GM23248 (cell line): ENCODE measurements around the gene CCDC134. TPM values are rescaled to one million over a fixed set of nuclear protein-coding genes. Genes with fewer than 3 reads are reported as not detected.
A peak's percentile ranks its signal among the peaks of the same experiment; 100 is the strongest.

Source experiments
- DNase-seq: peaks from one replicate; pipeline ENCODE4 v3.0.0-alpha.2; 2015
- H2AFZ ChIP-seq: fragments of 200-600 bp; sonication (generic); 2 replicates; pipeline ENCODE4 v1.6.1; 2016; ENCODE audit warnings: antibody characterized with exemption
- H3F3A ChIP-seq: fragments of 200-600 bp; sonication (generic); 2 replicates; pipeline ENCODE4 v1.6.1; 2016; ENCODE audit warnings: mild to moderate bottlenecking, antibody characterized with exemption, mixed run types; ENCODE audit not compliant: insufficient read depth
- H3K27ac ChIP-seq: fragments of 200-600 bp; sonication (generic); 2 replicates; pipeline ENCODE4 v1.5.1; 2016; ENCODE audit warnings: mild to moderate bottlenecking
- H3K27me3 ChIP-seq: fragments of 200-600 bp; sonication (generic); replicated peaks from 2 replicates; pipeline ENCODE4 v1.6.1; 2016; ENCODE audit warnings: mild to moderate bottlenecking; ENCODE audit not compliant: insufficient read depth
- H3K36me3 ChIP-seq: fragments of 200-600 bp; sonication (generic); 2 replicates; pipeline ENCODE4 v1.6.1; 2016; ENCODE audit warnings: low read depth, mild to moderate bottlenecking
- H3K4me1 ChIP-seq: fragments of 200-600 bp; sonication (generic); 2 replicates; pipeline ENCODE4 v1.6.1; 2016; ENCODE audit warnings: mild to moderate bottlenecking; ENCODE audit not compliant: insufficient read depth
- H3K4me2 ChIP-seq: fragments of 200-600 bp; sonication (generic); one replicate; pipeline ENCODE4 v1.6.1; 2016; ENCODE audit warnings: mild to moderate bottlenecking; ENCODE audit not compliant: unreplicated experiment
- H3K4me3 ChIP-seq: fragments of 200-600 bp; sonication (generic); 2 replicates; pipeline ENCODE4 v1.5.1; 2016; ENCODE audit warnings: mild to moderate bottlenecking
- H3K79me2 ChIP-seq: fragments of 200-600 bp; sonication (generic); 2 replicates; pipeline ENCODE4 v1.6.1; 2016; ENCODE audit warnings: mild to moderate bottlenecking; ENCODE audit not compliant: insufficient read depth
- H3K9ac ChIP-seq: fragments of 200-600 bp; sonication (generic); 2 replicates; pipeline ENCODE4 v1.6.1; 2016; ENCODE audit warnings: mild to moderate bottlenecking
- H3K9me2 ChIP-seq: fragments of 200-600 bp; sonication (generic); 2 replicates; pipeline ENCODE4 v1.6.1; 2016; ENCODE audit warnings: mixed run types, mild to moderate bottlenecking, moderate library complexity; ENCODE audit not compliant: insufficient read depth
- H3K9me3 ChIP-seq: fragments of 200-600 bp; sonication (generic); one replicate; pipeline ENCODE4 v1.6.1; 2017; ENCODE audit warnings: low read depth
- H4K20me1 ChIP-seq: fragments of 200-600 bp; sonication (generic); 2 replicates; pipeline ENCODE4 v1.6.0; 2016; ENCODE audit not compliant: insufficient read depth
- EZH2 ChIP-seq: fragments of 200-600 bp; sonication (generic); IDR thresholded peaks from 2 replicates; pipeline ENCODE4 v1.6.1; 2018; ENCODE audit warnings: antibody characterized with exemption, mild to moderate bottlenecking; ENCODE audit not compliant: insufficient read depth, poor library complexity, severe bottlenecking
- EZH2phosphoT487 ChIP-seq: fragments of 200-600 bp; sonication (generic); IDR thresholded peaks from 2 replicates; pipeline ENCODE4 v1.6.1; 2018; ENCODE audit warnings: antibody characterized with exemption, moderate library complexity, mild to moderate bottlenecking, low read depth; ENCODE audit not compliant: insufficient read depth
- WGBS, 2 experiments: methylation state at CpG; one replicate each; pipeline ENCODE4 v1.1.6; 2015 to 2017; ENCODE audit warnings: low lambda C conversion rate in 2 of 2, low coverage in 1 of 2; ENCODE audit errors: missing lambda C conversion rate in 2 of 2; 5-methylcytosine and 5-hydroxymethylcytosine counted together
- in situ Hi-C: fragments of 300-500 bp; cut with MboI; formaldehyde crosslinking; loops from 2 replicates; pipeline ENCODE4 v1.15.0; 2020
- polyA plus RNA-seq: library from polyadenylated mRNA; unstranded; fragments of >200 nt; fragmentation: Nextera tagmentation; extraction: Ambion mirVana; gene quantifications from 2 replicates; pipeline ENCODE4 v1.2.1, GENCODE V29; 2016
- total RNA-seq: library from RNA; depleted of rRNA; stranded (reverse); fragments of >200 nt; shearing (Covaris generic); gene quantifications from 2 replicates; pipeline ENCODE4 v1.2.3, GENCODE V29; 2014

Gene CCDC134
- total and polyA plus RNA-seq, 2 experiments from 2014 or later = 3.9 to 4.4 TPM

DNA sequence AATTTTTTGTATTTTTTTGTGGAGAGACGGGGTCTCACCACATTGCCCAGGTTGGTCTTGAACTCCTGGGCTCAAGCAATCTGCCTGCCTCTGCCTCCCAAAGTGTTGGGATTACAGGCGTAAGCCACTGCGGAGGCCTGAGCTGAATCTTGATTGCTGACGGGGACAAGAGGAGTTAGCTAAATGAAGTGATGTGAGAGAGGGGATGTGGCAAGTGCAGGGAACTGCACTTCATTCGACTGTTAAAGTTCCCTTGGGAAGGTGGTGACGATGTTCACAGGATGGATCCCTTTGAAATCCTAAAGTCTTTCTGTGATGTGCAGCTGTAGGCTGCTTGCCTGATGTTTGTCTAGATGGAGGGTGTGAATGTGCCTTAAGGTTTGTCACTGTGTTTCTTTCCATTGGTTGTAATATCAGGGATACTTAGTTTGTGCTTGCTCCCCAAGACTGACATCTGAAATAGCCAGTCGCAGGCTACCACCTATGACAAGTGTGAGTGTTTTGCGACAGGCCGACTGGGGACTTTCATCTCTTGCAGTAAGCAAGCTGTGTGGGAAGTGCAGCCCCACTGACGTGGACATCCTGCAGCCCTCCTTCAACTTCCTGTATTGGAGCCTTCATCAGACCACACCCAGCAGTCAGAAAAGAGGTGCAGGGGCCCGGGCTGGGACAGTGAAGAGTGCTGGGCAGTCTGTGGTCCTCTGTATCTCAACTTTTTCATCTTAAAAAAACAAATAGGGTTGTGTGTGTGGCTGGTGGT is 19.6 kb upstream of the CCDC134 start:
- H2AFZ ChIP-seq = peak overlapping the region; percentile 96
- in situ Hi-C loops = no loop called here
- no peak for TF ChIP-seq EZH2phosphoT487
- no peak for TF ChIP-seq EZH2

DNA sequence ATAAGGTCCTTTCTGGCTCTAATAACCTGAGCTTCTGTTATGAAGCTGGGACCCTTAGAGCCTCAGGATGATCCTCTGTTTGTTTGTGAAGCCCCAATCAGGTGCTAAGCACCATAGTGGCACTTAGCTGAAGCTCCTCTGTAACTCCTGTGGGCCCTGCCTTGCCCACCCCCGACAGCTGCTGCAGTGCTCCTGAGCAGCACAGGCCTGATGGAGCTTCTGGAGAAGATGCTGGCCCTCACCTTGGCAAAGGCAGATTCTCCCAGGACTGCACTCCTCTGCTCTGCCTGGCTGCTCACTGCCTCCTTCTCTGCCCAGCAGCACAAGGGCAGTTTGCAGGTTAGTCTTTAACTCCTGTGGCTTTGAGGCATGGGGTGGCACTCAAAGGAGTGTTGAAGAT is 19.0 kb upstream of the CCDC134 start:
- no peak for DNase-seq
- Histone ChIP-seq H3F3A (no peaks in the 10 kb centered on the region), H3K4me3 (peak overlapping the region; percentile 37; the same call in 1 of the 2 replicates), H3K9me3 (no peaks in the 10 kb centered on the region), H3K36me3 (no peaks in the 10 kb centered on the region), H3K27ac (peak overlapping the region; percentile 18; the same call in 1 of the 2 replicates), H4K20me1 (no peaks in the 10 kb centered on the region), H3K27me3 (no peaks in the 10 kb centered on the region), H3K9ac (peak overlapping the region; percentile 60), H3K79me2 (no peaks in the 10 kb centered on the region), H3K4me2 (peak overlapping the region; percentile 57), H2AFZ (peak overlapping the region; percentile 96), H3K4me1 (peaks cover 12% of the 10 kb centered on the region), H3K9me2 (no peaks in the 10 kb centered on the region)
- 58 to 59% methylated on average over 1 of the region's 1 CpG for WGBS, 2 experiments
- in situ Hi-C loops = no loop called here
- TF ChIP-seq EZH2phosphoT487 (no peak), EZH2 (no peak)

More for the DNA sequence above, 19.6 kb upstream of the CCDC134 start:
- Histone ChIP-seq H3K79me2 (no peaks in the 10 kb centered on the region), H3K9me2 (no peaks in the 10 kb centered on the region), H3K27ac (0 out of 2 replicates have a peak overlapping the region, but pooled peaks have one; percentile 18), H3K4me2 (peak overlapping the region; percentile 57), H3K36me3 (no peaks in the 10 kb centered on the region), H3F3A (no peaks in the 10 kb centered on the region), H4K20me1 (no peaks in the 10 kb centered on the region), H3K9me3 (no peaks in the 10 kb centered on the region), H3K4me1 (peaks cover 12% of the 10 kb centered on the region), H3K9ac (peak overlapping the region; percentile 60), H3K4me3 (peak overlapping the region; percentile 37; the same call in 1 of the 2 replicates), H3K27me3 (no peaks in the 10 kb centered on the region)
- DNase-seq = peak; percentile 64
- WGBS, 2 experiments = 62% methylated on average over 11 of the region's 11 CpGs

DNA sequence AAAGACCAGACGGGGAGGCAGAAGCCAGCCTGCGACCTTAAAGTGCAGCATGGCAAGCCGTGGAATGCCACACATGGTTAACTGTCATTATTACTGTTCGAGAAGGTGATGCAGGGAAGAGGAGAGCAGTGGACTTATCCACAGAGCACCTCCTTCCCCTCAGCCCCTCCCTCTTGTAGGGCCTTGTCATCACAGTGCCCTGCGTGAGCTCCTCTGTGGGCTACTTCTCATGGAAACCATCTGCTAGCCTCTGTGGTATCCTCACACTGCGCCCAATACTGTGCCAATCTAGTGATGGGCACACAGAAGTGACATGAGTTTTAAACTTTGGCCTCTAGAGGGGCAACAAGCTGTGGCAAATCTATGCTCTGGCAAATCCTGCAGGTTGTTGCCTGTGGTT is 18.2 kb upstream of the CCDC134 start:
- in situ Hi-C loops = no loop called here
- H3K4me2 ChIP-seq = no peak overlapping the region
- H3K4me3 ChIP-seq = no peak overlapping the region
- no peak for DNase-seq
- no peak for TF ChIP-seq EZH2phosphoT487
- TF ChIP-seq EZH2 = no peak
- H3K9me3 ChIP-seq = no peaks in the 10 kb centered on the region
- H2AFZ ChIP-seq = no peak overlapping the region
- H3K79me2 ChIP-seq = no peaks in the 10 kb centered on the region
- H3K4me1 ChIP-seq = peaks cover 12% of the 10 kb centered on the region
- H3K9ac ChIP-seq = no peak overlapping the region
- no peaks in the 10 kb centered on the region for H3K9me2 ChIP-seq
- H3K27me3 ChIP-seq = no peaks in the 10 kb centered on the region
- no peaks in the 10 kb centered on the region for H3K36me3 ChIP-seq
- H3F3A ChIP-seq = no peaks in the 10 kb centered on the region
- no peaks in the 10 kb centered on the region for H4K20me1 ChIP-seq
- 82 to 88% methylated on average over 6 of the region's 6 CpGs for WGBS, 2 experiments
- no peak overlapping the region for H3K27ac ChIP-seq

DNA sequence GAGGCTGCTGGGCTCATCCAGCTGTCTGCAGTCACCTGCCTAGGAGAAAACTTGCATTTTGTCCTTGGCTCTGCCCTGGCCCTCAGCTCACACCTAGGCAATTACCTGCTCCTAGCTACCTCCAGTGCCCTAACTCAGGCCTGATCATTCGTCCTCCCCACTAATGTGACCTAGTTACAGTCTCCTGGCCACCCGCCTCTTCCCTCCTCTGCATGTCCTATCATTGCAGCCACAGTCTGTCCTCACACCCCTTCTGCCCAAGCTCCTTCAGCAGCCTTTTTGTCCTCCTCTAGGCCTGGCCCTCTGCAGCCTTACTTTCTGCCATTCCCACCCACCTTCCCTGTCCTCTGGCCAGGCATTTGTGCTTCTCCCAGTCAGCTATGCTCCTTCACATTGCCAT is 17.7 kb upstream of the CCDC134 start:
- Histone ChIP-seq H3K4me1 (peaks cover 12% of the 10 kb centered on the region), H3K4me3 (no peak overlapping the region), H3K79me2 (no peaks in the 10 kb centered on the region), H3K9me2 (no peaks in the 10 kb centered on the region), H3K36me3 (no peaks in the 10 kb centered on the region), H3K27me3 (no peaks in the 10 kb centered on the region), H4K20me1 (no peaks in the 10 kb centered on the region), H2AFZ (no peak overlapping the region), H3K4me2 (no peak overlapping the region), H3F3A (no peaks in the 10 kb centered on the region), H3K27ac (no peak overlapping the region), H3K9ac (no peak overlapping the region), H3K9me3 (no peaks in the 10 kb centered on the region)
- 74 to 87% methylated on average over 2 of the region's 2 CpGs for WGBS, 2 experiments
- TF ChIP-seq EZH2phosphoT487 (no peak), EZH2 (no peak)
- DNase-seq = no peak
- in situ Hi-C loops = no loop called here
